ENCODE results near the gene EXOC4.

DNA sequence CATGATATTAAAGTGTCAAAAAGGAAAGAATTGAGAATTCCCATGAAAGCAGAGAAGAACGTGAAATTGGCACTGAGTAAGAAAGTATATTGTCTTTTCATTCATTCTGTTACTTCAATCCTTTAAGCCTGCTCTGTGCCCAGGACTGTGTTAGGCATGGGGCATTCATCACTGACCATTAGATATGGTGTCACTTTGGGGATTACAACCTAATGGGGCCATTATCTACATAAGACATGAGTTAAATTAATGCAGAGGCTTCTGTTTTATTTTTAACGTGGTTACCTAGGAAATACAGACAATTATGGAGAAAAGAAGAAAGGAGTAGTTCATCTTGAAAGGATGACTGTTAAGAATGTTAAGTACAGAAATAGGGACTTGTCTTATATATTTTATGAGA lies 710.8 kb downstream of the EXOC4 start:
- TF ChIP-seq GATA2 (IDR thresholded peaks at IDR 0.05; ENCODE audit: low read depth, low read length): no peak
- TF ChIP-seq GATA3 (IDR thresholded peaks at IDR 0.05; ENCODE audit: low read depth, low read length): no peak

All from SH-SY5Y (cell line).